Mucosa of gallbladder (tissue), 1 donor: ENCODE results near the gene CYP1B1. TPM values are rescaled to one million over a fixed set of nuclear protein-coding genes. Genes with fewer than 3 reads are reported as not detected.
"Not testable (repeated sequence)": the region's sequence is repeated elsewhere in the genome, so short reads cannot be mapped to it uniquely, and the experiment has no call there.

Experiments
- DNase-seq: peaks from one replicate; pipeline ENCODE4 v3.0.0-alpha.2; 2020; ENCODE audit warnings: low spot score
- total RNA-seq: library from RNA; stranded (reverse); gene quantifications from one replicate; pipeline ENCODE4 v1.2.1, GENCODE V29; 2021
- donor health status: DM: no; HTN: no; CAD: no.

Gene CYP1B1
- total RNA-seq, 1 donor from 2014 or later, result 25.4 TPM

GRCh38 chr2:38032946-38033345 lies 43.0 kb downstream of the CYP1B1 start:
- no peak for DNase-seq

GRCh38 chr2:38030635-38031355 lies 45.2 kb downstream of the CYP1B1 start:
- DNase-seq, result no peak

DNA sequence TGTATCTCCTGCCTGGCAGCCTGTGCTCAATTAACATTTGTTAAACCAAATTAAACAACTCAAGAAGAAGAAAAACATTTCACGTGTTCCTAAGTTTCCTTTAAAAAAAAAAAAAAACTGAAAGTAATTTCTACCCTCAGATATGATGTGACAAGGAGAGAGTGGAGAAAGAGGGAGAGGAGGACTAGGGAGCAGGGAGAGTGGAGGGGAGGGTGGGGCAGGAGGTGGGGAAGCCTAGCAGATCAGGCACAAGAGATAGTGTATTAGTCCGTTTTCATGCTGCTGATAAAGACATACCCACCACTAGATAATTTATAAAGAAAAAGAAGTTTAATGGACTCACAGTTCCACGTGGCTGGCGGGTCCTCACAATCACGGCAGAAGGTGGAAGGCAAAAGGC lies 46.4 kb downstream of the CYP1B1 start:
- DNase-seq, result no peak

- no peak for DNase-seq
Observed at GRCh38 chr2:38028829-38029228, 47.1 kb downstream of the CYP1B1 start.

DNA sequence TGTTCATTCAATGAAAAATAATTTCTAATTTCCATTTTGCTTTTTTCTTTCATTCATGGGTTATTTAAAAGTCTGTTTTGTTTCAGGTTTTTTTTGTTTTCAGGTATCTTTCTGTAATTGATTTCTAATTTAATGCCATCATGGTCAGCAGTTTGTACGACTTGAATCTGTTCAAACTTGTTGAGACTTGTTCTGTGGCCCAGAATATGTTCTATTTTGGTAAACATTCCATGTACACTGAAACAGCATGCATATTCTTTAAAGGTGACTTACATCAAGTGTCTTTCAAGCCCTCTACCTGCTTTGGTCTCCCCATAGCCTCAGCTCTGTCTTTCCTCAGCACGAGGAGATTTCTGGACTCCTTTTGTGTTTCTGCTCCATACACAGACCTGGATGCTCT lies 49.1 kb downstream of the CYP1B1 start:
- DNase-seq, result no peak

GRCh38 chr2:38021589-38021988 lies 54.4 kb downstream of the CYP1B1 start:
- no peak for DNase-seq

GRCh38 chr2:38020359-38021069 lies 55.4 kb downstream of the CYP1B1 start:
- not testable (repeated sequence) for DNase-seq

GRCh38 chr2:38017836-38018235 lies 58.1 kb downstream of the CYP1B1 start:
- DNase-seq, result no peak

Other genes with a start within 250 kb of the CYP1B1 start
- 8.3 TPM for gene RMDN2, start 150.9 kb downstream of the CYP1B1 start, total RNA-seq